Measurements from ENCODE around the gene IL2RA.
"Not testable (repeated sequence)": the region's sequence is repeated elsewhere in the genome, so short reads cannot be mapped to it uniquely, and the experiment has no call there.

DNA sequence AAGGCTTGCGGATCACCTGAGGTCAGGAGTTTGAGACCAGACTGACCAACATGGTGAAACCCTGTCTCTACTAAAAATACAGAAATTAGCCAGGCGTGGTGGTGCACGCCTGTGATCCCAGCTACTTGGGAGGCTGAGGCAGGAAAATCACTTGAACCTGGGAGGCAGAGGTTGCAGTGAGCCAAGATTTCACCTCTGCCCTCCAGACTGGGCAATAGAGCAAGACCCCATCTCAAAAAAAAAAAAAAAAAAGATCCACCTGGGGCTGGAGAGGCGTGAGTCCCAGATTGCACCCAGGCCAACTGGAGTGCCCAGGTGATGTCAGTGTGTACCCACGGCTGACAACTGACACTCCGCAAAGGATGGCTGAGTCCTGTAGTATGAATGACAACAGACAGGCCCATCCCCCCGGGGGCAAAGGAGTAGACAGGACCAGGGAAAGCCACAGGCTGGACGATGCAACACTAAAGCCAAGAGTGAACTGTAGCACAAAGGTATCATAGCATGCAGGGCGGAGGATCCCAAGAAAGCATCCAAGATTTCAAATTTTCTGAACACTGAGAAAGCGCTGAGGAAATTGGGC lies 99.7 kb downstream of the IL2RA start:
- TF ChIP-seq, protein P1, sequence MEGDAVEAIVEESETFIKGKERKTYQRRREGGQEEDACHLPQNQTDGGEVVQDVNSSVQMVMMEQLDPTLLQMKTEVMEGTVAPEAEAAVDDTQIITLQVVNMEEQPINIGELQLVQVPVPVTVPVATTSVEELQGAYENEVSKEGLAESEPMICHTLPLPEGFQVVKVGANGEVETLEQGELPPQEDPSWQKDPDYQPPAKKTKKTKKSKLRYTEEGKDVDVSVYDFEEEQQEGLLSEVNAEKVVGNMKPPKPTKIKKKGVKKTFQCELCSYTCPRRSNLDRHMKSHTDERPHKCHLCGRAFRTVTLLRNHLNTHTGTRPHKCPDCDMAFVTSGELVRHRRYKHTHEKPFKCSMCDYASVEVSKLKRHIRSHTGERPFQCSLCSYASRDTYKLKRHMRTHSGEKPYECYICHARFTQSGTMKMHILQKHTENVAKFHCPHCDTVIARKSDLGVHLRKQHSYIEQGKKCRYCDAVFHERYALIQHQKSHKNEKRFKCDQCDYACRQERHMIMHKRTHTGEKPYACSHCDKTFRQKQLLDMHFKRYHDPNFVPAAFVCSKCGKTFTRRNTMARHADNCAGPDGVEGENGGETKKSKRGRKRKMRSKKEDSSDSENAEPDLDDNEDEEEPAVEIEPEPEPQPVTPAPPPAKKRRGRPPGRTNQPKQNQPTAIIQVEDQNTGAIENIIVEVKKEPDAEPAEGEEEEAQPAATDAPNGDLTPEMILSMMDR (IDR thresholded peaks at IDR 0.05): not testable (repeated sequence)
- not testable (repeated sequence) for TF ChIP-seq POLR2A (IDR thresholded peaks at IDR 0.05)

All from testis (tissue), 2 donors.